Hematopoietic multipotent progenitor cell treated with erythropoietin and hydrocortisone succinate and interleukin-3 and kit ligand, for 8 days (in vitro differentiated cells): ENCODE measurements around the gene L2HGDH.
A peak's percentile ranks its signal among the peaks of the same experiment; 100 is the strongest.
"Not testable (repeated sequence)": the region's sequence is repeated elsewhere in the genome, so short reads cannot be mapped to it uniquely, and the experiment has no call there.

Experiments used
- DNase-seq: peaks from one replicate; pipeline ENCODE4 v3.0.0-alpha.2; 2015

L2HGDH gene

GRCh38 chr14:50338587-50338986 lies 26.6 kb upstream of the L2HGDH start:
- peak; percentile 24 for DNase-seq

- peak; percentile 52 for DNase-seq
Observed at GRCh38 chr14:50335989-50336824, 24.2 kb upstream of the L2HGDH start.

GRCh38 chr14:50335389-50335788 lies 23.4 kb upstream of the L2HGDH start:
- DNase-seq = no peak

- DNase-seq = no peak
Observed at GRCh38 chr14:50334211-50334610, 22.2 kb upstream of the L2HGDH start.

GRCh38 chr14:50333014-50333509 lies 21.0 kb upstream of the L2HGDH start:
- DNase-seq = no peak

GRCh38 chr14:50331596-50331995 lies 19.6 kb upstream of the L2HGDH start:
- no peak for DNase-seq

- peak; percentile 96 for DNase-seq
Observed at GRCh38 chr14:50321009-50321660, 9.1 kb upstream of the L2HGDH start.

- DNase-seq = no peak
Observed at GRCh38 chr14:50320283-50320682, 8.3 kb upstream of the L2HGDH start.

GRCh38 chr14:50319721-50320120 lies 7.7 kb upstream of the L2HGDH start:
- no peak for DNase-seq

GRCh38 chr14:50319293-50319692 lies 7.3 kb upstream of the L2HGDH start:
- DNase-seq = no peak

GRCh38 chr14:50318031-50318626 lies 6.1 kb upstream of the L2HGDH start:
- DNase-seq = peak; percentile 62

- not testable (repeated sequence) for DNase-seq
Observed at GRCh38 chr14:50314098-50314497, 2.1 kb upstream of the L2HGDH start.

- no peak for DNase-seq
Observed at GRCh38 chr14:50312734-50313054, 665 bp upstream of the L2HGDH start.

- no peak for DNase-seq
Observed at GRCh38 chr14:50311337-50311971, 575 bp downstream of the L2HGDH start.

- DNase-seq = no peak
Observed at GRCh38 chr14:50310445-50310844, 1.6 kb downstream of the L2HGDH start.

GRCh38 chr14:50308363-50308915 lies 3.6 kb downstream of the L2HGDH start:
- peak; percentile 26 for DNase-seq

- DNase-seq = peak; percentile 94
Observed at GRCh38 chr14:50303744-50304471, 8.1 kb downstream of the L2HGDH start.

- no peak for DNase-seq
Observed at GRCh38 chr14:50301914-50302313, 10.1 kb downstream of the L2HGDH start.

GRCh38 chr14:50299585-50299984 lies 12.4 kb downstream of the L2HGDH start:
- no peak for DNase-seq

- DNase-seq = no peak
Observed at GRCh38 chr14:50290306-50290705, 21.7 kb downstream of the L2HGDH start.

- no peak for DNase-seq
Observed at GRCh38 chr14:50288146-50288545, 23.9 kb downstream of the L2HGDH start.

GRCh38 chr14:50285861-50286260 lies 26.2 kb downstream of the L2HGDH start:
- DNase-seq = no peak
